Stomach smooth muscle (tissue), 2 donors: Measurements from ENCODE around the gene USP6NL.

ENCODE experiments used
- H3K27ac ChIP-seq: one replicate; pipeline ENCODE4 v1.7.0; 2013; ENCODE audit warnings: mild to moderate bottlenecking, low read length, inconsistent platforms
- H3K27me3 ChIP-seq, 2 donors: one replicate each; pipeline ENCODE4 v1.7.0; 2013; ENCODE audit warnings: low read length in 2 of 2; ENCODE audit not compliant: insufficient read depth in 2 of 2, control insufficient read depth in 1 of 2
- H3K36me3 ChIP-seq, 2 donors: one replicate each; pipeline ENCODE4 v1.7.0; 2013; ENCODE audit warnings: low read length in 2 of 2; ENCODE audit not compliant: control insufficient read depth in 2 of 2, insufficient read depth in 2 of 2
- H3K4me1 ChIP-seq: one replicate; pipeline ENCODE4 v1.7.0; 2013; ENCODE audit warnings: low read length; ENCODE audit not compliant: control insufficient read depth, insufficient read depth
- H3K4me3 ChIP-seq, 2 donors: one replicate each; pipeline ENCODE4 v1.7.0; 2013; ENCODE audit warnings: low read length in 2 of 2
- H3K9ac ChIP-seq, 2 donors: one replicate each; pipeline ENCODE4 v1.7.0; 2013; ENCODE audit warnings: low read length in 2 of 2, mild to moderate bottlenecking in 1 of 2
- H3K9me3 ChIP-seq, 2 donors: one replicate each; pipeline ENCODE4 v1.7.0; 2013; ENCODE audit warnings: low read length in 2 of 2; ENCODE audit not compliant: control insufficient read depth in 2 of 2
- donor health status: healthy.
- donor health status: Pancreatic carcinoma.

The USP6NL gene

GRCh38 chr10:11593612-11594011 is 17.8 kb downstream of the USP6NL start:
- no peaks in the 10 kb centered on the region for H3K27me3 ChIP-seq
- no peak overlapping the region for H3K27ac ChIP-seq
- H3K4me1 ChIP-seq: peaks cover 4% of the 10 kb centered on the region
- no peaks in the 10 kb centered on the region for H3K9me3 ChIP-seq
- H3K36me3 ChIP-seq: no peaks in the 10 kb centered on the region
- no peak overlapping the region for H3K4me3 ChIP-seq
- no peak overlapping the region for H3K9ac ChIP-seq

- H3K36me3 ChIP-seq: no peaks in the 10 kb centered on the region
- no peak overlapping the region for H3K27ac ChIP-seq
- no peaks in the 10 kb centered on the region for H3K4me1 ChIP-seq
- H3K9me3 ChIP-seq: no peaks in the 10 kb centered on the region
- no peak overlapping the region for H3K4me3 ChIP-seq
- no peaks in the 10 kb centered on the region for H3K27me3 ChIP-seq
- H3K9ac ChIP-seq: no peak overlapping the region
Measured at GRCh38 chr10:11589738-11590137, 21.7 kb downstream of the USP6NL start.

DNA sequence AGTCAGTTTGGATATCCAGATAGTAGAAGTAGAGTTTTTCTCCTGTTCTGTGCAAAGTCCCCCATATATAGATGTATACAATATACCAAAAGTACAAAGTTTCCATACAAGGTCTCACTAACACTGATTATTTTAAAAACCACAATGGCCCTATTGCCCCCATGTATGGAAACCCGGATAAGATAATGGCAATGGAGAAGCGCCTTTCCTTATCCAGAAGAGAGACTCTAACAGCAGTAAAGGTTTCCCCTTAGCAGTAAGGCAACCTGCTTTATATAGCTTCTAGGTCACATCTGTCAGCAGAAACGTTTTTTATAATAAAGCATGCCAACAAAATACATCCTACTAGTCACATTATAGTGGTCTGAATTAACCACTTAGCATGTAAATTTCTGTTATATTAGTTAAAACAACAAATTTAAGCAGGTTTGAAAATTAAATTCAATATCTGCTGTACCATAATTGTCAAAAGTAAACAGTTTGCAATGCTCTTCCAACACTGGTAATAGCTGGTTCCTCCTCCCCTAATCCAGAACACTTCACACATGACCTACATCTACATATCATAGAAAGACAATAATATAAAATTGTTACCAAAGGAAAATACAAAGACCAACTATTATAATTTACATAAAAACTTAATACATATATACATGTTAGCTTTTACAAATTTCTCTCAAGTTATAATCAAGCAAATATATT is 22.4 kb downstream of the USP6NL start:
- Histone ChIP-seq H3K9me3 (no peaks in the 10 kb centered on the region), H3K27me3 (no peaks in the 10 kb centered on the region), H3K4me1 (no peaks in the 10 kb centered on the region), H3K4me3 (no peak overlapping the region), H3K27ac (no peak overlapping the region), H3K9ac (no peak overlapping the region), H3K36me3 (no peaks in the 10 kb centered on the region)

DNA sequence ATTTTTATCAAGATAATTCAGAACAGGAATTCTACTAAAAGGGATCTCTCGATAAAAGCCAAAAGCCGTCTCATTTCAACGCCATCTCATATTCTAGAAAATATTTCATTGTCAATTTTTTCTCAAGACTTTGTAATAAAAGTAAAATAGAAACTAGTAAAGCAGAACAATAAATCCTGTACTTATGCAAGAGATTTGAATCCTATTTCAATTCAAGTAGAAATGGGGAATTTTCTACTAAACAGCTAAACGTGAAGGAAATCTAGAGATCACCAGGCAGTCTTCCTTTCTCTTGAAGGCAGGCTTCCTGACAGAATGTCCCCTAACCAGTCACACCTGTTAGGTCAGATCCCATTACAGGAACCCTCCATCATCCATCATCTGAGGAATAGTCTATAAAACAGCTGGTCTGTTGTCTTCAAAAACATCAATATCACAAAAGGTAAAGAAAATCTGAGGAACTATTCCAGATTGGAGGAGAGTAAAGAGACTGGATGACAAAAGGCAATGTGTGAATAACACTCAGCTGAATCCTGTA is 23.7 kb downstream of the USP6NL start:
- H3K9ac ChIP-seq: no peak overlapping the region
- no peaks in the 10 kb centered on the region for H3K36me3 ChIP-seq
- H3K27ac ChIP-seq: no peak overlapping the region
- H3K4me3 ChIP-seq: no peak overlapping the region
- no peaks in the 10 kb centered on the region for H3K27me3 ChIP-seq
- no peaks in the 10 kb centered on the region for H3K4me1 ChIP-seq
- H3K9me3 ChIP-seq: no peaks in the 10 kb centered on the region

GRCh38 chr10:11586170-11586569 is 25.3 kb downstream of the USP6NL start:
- Histone ChIP-seq H3K36me3 (no peaks in the 10 kb centered on the region), H3K27me3 (no peaks in the 10 kb centered on the region), H3K27ac (no peak overlapping the region), H3K4me1 (no peaks in the 10 kb centered on the region), H3K9me3 (no peaks in the 10 kb centered on the region), H3K9ac (no peak overlapping the region), H3K4me3 (no peak overlapping the region)

- Histone ChIP-seq H3K9me3 (no peaks in the 10 kb centered on the region), H3K4me3 (no peak overlapping the region), H3K9ac (no peak overlapping the region), H3K27ac (no peak overlapping the region), H3K4me1 (no peaks in the 10 kb centered on the region), H3K36me3 (no peaks in the 10 kb centered on the region), H3K27me3 (no peaks in the 10 kb centered on the region)
Measured at GRCh38 chr10:11581213-11581612, 30.2 kb downstream of the USP6NL start.

DNA sequence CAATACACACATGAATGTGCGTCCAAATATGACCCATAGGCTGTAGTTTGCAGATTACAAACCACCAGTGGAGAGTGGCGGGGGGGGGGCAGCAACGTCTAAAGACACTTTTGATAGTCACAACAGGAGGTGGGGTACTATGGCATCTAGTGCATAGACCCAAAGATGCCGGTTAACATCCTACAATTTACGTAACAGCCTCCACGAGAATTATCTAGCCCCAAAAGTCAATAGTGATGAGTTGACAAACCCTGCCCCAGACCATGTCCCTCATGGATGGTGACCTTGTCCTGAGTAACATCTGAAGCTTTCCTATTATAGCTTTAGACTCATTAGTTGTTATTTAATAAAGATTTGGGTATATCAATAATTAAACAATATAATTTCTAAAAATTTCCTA is 31.6 kb downstream of the USP6NL start:
- Histone ChIP-seq H3K9me3 (no peaks in the 10 kb centered on the region), H3K36me3 (no peaks in the 10 kb centered on the region), H3K4me3 (no peak overlapping the region), H3K4me1 (no peaks in the 10 kb centered on the region), H3K9ac (no peak overlapping the region), H3K27me3 (no peaks in the 10 kb centered on the region), H3K27ac (no peak overlapping the region)

DNA sequence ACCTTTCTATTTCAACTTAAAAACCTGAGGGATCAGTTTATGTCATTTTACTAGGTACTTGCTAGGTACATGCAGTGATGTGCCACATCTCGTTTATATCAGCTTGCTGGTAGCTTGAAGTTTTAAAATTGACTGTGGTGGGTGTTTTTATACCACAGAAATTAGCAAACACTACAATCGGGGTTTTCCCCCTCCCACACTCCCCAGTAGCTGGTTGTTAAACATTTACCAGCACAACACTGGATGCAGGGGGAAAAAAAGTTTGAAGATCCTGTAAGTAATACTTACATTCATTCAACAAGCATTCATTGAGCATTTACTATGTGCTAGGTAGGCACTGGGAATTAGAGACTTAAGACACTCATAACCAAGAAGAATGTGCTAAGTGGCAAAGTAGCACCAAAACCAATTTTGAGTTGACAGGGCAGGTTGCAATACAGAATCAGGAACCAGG is 32.6 kb downstream of the USP6NL start:
- Histone ChIP-seq H3K27ac (no peak overlapping the region), H3K9ac (no peak overlapping the region), H3K4me1 (no peaks in the 10 kb centered on the region), H3K9me3 (no peaks in the 10 kb centered on the region), H3K27me3 (no peaks in the 10 kb centered on the region), H3K36me3 (no peaks in the 10 kb centered on the region), H3K4me3 (no peak overlapping the region)

GRCh38 chr10:11576092-11576809 is 35.2 kb downstream of the USP6NL start:
- no peaks in the 10 kb centered on the region for H3K36me3 ChIP-seq
- no peak overlapping the region for H3K27ac ChIP-seq
- no peaks in the 10 kb centered on the region for H3K27me3 ChIP-seq
- H3K4me1 ChIP-seq: no peaks in the 10 kb centered on the region
- H3K4me3 ChIP-seq: no peak overlapping the region
- no peaks in the 10 kb centered on the region for H3K9me3 ChIP-seq
- no peak overlapping the region for H3K9ac ChIP-seq

- Histone ChIP-seq H3K27me3 (no peaks in the 10 kb centered on the region), H3K36me3 (no peaks in the 10 kb centered on the region), H3K27ac (no peak overlapping the region), H3K9me3 (no peaks in the 10 kb centered on the region), H3K4me1 (no peaks in the 10 kb centered on the region), H3K9ac (no peak overlapping the region), H3K4me3 (no peak overlapping the region)
Measured at GRCh38 chr10:11573497-11573896, 38.0 kb downstream of the USP6NL start.

GRCh38 chr10:11570751-11571150 is 40.7 kb downstream of the USP6NL start:
- no peak overlapping the region for H3K4me3 ChIP-seq
- H3K27ac ChIP-seq: no peak overlapping the region
- no peaks in the 10 kb centered on the region for H3K9me3 ChIP-seq
- no peaks in the 10 kb centered on the region for H3K27me3 ChIP-seq
- no peak overlapping the region for H3K9ac ChIP-seq
- no peaks in the 10 kb centered on the region for H3K4me1 ChIP-seq
- no peaks in the 10 kb centered on the region for H3K36me3 ChIP-seq
